Esophagus mucosa (tissue), 1 donor: ENCODE results near the gene LMCD1. TPM values are rescaled to one million over a fixed set of nuclear protein-coding genes. Genes with fewer than 3 reads are reported as not detected.

ENCODE experiments used
- ATAC-seq: fragments of 200-7000 bp; cut with Tn5 transposase; one replicate; pipeline ENCODE4 v1.9.1; 2020
- total RNA-seq: library from RNA; stranded (reverse); gene quantifications from one replicate; pipeline ENCODE4 v1.2.4, GENCODE V29; 2023
- donor health status: DM: yes; HTN: yes; CAD: no.

LMCD1 gene
- total RNA-seq, 1 donor from 2014 or later: 13.0 TPM

- ATAC-seq: no peak
Measured at GRCh38 chr3:8538223-8538622, 36.6 kb downstream of the LMCD1 start.

- no peak for ATAC-seq
Measured at GRCh38 chr3:8538913-8539312, 37.3 kb downstream of the LMCD1 start.

GRCh38 chr3:8539419-8539818 is 37.8 kb downstream of the LMCD1 start:
- ATAC-seq: no peak

GRCh38 chr3:8540456-8540855 is 38.8 kb downstream of the LMCD1 start:
- no peak for ATAC-seq

GRCh38 chr3:8541486-8541885 is 39.9 kb downstream of the LMCD1 start:
- ATAC-seq: no peak

- ATAC-seq: no peak
Measured at GRCh38 chr3:8542190-8543135, 40.8 kb downstream of the LMCD1 start.

- ATAC-seq: no peak
Measured at GRCh38 chr3:8546609-8547008, 45.0 kb downstream of the LMCD1 start.

GRCh38 chr3:8548502-8549275 is 47.1 kb downstream of the LMCD1 start:
- no peak for ATAC-seq

- no peak for ATAC-seq
Measured at GRCh38 chr3:8549354-8549753, 47.7 kb downstream of the LMCD1 start.

- ATAC-seq: no peak
Measured at GRCh38 chr3:8550611-8551010, 49.0 kb downstream of the LMCD1 start.

GRCh38 chr3:8552223-8552762 is 50.7 kb downstream of the LMCD1 start:
- no peak for ATAC-seq

GRCh38 chr3:8553405-8553804 is 51.8 kb downstream of the LMCD1 start:
- no peak for ATAC-seq

- no peak for ATAC-seq
Measured at GRCh38 chr3:8554696-8555095, 53.1 kb downstream of the LMCD1 start.

GRCh38 chr3:8555113-8555661 is 53.6 kb downstream of the LMCD1 start:
- ATAC-seq: no peak

GRCh38 chr3:8555725-8556472 is 54.3 kb downstream of the LMCD1 start:
- no peak for ATAC-seq

GRCh38 chr3:8556473-8556869 is 54.8 kb downstream of the LMCD1 start:
- no peak for ATAC-seq

- no peak for ATAC-seq
Measured at GRCh38 chr3:8557298-8557697, 55.7 kb downstream of the LMCD1 start.

- ATAC-seq: no peak
Measured at GRCh38 chr3:8558645-8559044, 57.0 kb downstream of the LMCD1 start.

- ATAC-seq: no peak
Measured at GRCh38 chr3:8559351-8559750, 57.7 kb downstream of the LMCD1 start.

GRCh38 chr3:8560366-8561007 is 58.9 kb downstream of the LMCD1 start:
- no peak for ATAC-seq

- ATAC-seq: no peak
Measured at GRCh38 chr3:8561370-8561769, 59.7 kb downstream of the LMCD1 start.

GRCh38 chr3:8562081-8562595 is 60.5 kb downstream of the LMCD1 start:
- no peak for ATAC-seq
